T-helper 1 cell treated with Interleukin-12 subunit alpha and Interleukin-12 subunit beta and Interleukin-4 antibody, amounts not matched to agents 30 ng/mL and 1 ng/mL, for 36 hours (primary cell): Measurements from ENCODE around the gene RIMS3. TPM values are rescaled to one million over a fixed set of nuclear protein-coding genes. Genes with fewer than 3 reads are reported as not detected.

ENCODE experiments used
- intact Hi-C: fragments of 100-400 bp; cut with micrococcal nuclease; formaldehyde crosslinking; loops from one replicate; pipeline ENCODE4 v1.15.1; 2024
- total RNA-seq: library from RNA; stranded (reverse); gene quantifications from 2 replicates; pipeline ENCODE4 v1.2.3, GENCODE V29; 2022

The RIMS3 gene
- total RNA-seq, 1 donor from 2014 or later: 4.2 TPM

- intact Hi-C loops: no loop called here
Observed at GRCh38 chr1:40658751-40659648, 6.5 kb downstream of the RIMS3 start.

GRCh38 chr1:40657046-40657445, 8.4 kb downstream of the RIMS3 start:
- intact Hi-C loops: no loop called here

DNA sequence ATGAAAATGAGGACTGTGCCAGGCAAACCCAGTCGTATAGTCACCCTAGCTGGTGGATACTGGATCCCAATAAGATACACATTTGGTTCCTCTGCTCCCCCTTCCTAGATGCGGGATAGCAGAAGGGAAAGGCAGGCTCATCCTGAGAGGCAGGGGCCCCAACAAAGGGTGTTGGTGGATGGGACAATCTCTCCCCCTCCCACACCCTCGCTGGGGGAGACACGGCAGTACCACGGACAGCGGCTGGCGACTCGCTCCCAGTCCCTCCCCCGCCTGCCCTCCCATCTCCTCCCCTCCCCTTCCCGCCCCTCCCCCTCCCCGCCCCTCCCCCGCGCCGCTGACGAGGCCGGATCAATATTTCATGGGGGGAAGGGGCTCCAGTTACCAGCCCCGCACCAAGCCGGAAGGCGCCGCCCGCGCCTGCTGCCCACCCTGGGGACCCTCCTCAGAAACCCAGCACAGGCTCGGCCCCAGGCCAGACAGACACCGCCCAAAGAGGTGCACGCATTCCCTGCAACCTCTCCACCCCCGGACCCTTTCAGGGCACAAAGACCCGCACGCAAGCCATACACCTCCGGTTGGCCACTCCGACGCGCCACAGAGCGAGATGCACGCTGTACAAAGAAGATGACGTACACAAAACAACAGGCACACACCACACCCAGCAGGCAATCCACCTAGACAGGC, 11.5 kb downstream of the RIMS3 start:
- intact Hi-C loops: no loop called here

GRCh38 chr1:40652979-40653378, 12.5 kb downstream of the RIMS3 start:
- intact Hi-C loops: no loop called here

GRCh38 chr1:40652468-40652867, 13.0 kb downstream of the RIMS3 start:
- intact Hi-C loops: no loop called here

GRCh38 chr1:40651138-40651857, 14.2 kb downstream of the RIMS3 start:
- intact Hi-C loops: no loop called here

GRCh38 chr1:40650075-40650474, 15.4 kb downstream of the RIMS3 start:
- intact Hi-C loops: no loop called here

GRCh38 chr1:40649592-40649930, 15.9 kb downstream of the RIMS3 start:
- intact Hi-C loops: no loop called here

DNA sequence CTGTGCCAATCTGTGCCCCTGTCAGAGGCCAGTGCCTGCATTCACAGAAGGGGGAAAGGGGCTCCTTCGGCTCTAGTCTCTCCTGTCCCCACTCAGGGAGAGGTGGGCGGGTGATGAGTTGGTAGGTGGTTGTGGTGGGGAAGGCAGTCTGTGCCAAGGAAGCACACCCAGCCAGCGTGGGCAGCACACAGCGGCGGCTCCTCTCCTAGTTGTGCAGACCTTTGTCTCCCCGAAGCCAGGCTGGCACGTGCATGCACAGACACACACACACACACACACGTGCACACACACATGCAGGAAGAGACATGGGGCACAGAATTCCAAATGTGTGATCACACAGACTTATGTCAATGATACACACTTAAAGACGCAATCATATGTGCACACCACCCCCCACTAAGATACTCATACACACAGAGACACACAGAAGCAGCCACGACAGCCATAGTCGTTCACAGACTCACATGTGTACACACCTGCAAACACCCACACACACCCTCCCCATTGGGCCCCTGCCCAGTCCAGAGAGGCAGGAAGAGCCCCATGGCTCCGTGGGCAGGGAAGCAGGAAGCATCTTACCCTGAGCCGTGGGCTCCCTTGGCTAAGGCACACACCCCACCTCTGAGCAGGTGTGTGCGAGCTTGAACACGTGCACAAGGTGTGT, 16.4 kb downstream of the RIMS3 start:
- intact Hi-C loops: no loop called here

GRCh38 chr1:40648200-40648599, 17.3 kb downstream of the RIMS3 start:
- intact Hi-C loops: no loop called here

- intact Hi-C loops: no loop called here
Observed at GRCh38 chr1:40646315-40646714, 19.2 kb downstream of the RIMS3 start.

GRCh38 chr1:40645118-40645680, 20.3 kb downstream of the RIMS3 start:
- intact Hi-C loops: no loop called here

DNA sequence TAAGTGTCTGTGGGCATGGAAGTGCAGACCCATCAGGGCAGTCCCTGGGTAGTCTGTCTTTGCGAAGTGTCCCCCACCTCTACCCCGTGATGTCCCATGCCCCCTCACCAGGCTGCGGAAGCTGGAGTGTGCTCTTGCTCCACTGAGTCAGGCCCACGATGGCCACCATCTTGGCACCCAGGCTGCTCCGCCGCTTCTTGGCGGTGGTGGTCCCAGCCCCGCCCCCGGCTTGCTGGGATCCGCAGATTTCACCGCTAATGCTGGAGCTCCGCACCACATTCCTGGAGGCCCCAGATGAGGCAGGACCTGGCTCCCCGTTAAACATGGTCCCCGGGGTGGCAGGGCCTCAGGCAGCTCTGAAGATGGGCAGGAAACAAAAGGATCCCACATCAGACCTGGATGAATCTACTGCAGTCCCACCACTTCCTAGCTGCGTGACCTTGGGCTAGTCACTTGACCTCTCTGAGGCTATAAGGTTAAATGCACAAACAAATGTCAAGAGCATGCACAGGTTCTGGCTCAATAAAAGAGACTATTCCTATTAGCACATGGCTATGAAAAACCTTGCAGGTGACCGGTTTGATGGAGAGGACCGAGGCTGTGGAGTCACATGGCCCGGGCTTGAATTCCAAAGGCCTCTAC, 23.8 kb downstream of the RIMS3 start:
- intact Hi-C loops: no loop called here

- intact Hi-C loops: no loop called here
Observed at GRCh38 chr1:40640314-40641076, 25.0 kb downstream of the RIMS3 start.

GRCh38 chr1:40638097-40639036, 27.1 kb downstream of the RIMS3 start:
- intact Hi-C loops: no loop called here

DNA sequence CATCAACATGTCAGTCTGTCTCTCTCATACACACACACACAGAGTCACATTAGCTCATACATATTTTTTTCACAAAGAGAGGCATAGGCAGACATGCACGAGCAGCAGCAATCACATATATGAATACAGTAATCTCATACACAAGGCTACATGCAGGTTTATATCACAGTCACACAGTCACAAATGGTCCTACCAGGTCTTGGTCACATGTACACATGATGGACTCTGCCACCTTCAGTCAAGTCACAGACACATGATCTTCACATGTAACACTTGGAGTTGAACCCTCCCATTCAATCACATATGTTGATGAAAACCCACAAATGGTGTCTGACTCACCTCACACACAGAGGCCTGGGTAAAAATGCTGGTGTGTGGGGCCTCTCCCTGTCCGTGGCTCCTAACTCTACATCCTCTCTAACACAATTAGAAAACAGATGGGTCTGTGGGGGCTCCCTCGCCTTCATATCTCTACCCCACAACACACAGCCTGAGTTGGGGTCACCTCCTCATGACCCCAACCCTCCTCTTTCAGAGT, 27.9 kb downstream of the RIMS3 start:
- intact Hi-C loops: no loop called here

GRCh38 chr1:40636777-40637176, 28.7 kb downstream of the RIMS3 start:
- intact Hi-C loops: no loop called here

- intact Hi-C loops: no loop called here
Observed at GRCh38 chr1:40635763-40636500, 29.6 kb downstream of the RIMS3 start.
